Mesothelial cell of epicardium (in vitro differentiated cells): ENCODE data around the gene PPP1R3G. TPM values are rescaled to one million over a fixed set of nuclear protein-coding genes. Genes with fewer than 3 reads are reported as not detected.

Experiments
- DNase-seq, 2 experiments: peaks; one replicate each; pipeline ENCODE4 v3.0.0; 2021; ENCODE audit warnings: low spot score in 2 of 2; ENCODE audit not compliant: unreplicated experiment in 2 of 2
- H3K27ac Mint-ChIP-seq: 2 replicates; pipeline ENCODE4 v1.8.0; 2021; ENCODE audit warnings: mixed read lengths
- H3K27me3 Mint-ChIP-seq: 2 replicates; pipeline ENCODE4 v1.8.0; 2021; ENCODE audit warnings: low read depth, mixed read lengths
- H3K36me3 Mint-ChIP-seq: 2 replicates; pipeline ENCODE4 v1.8.0; 2021; ENCODE audit warnings: mixed read lengths
- H3K4me1 Mint-ChIP-seq: 2 replicates; pipeline ENCODE4 v1.8.0; 2021; ENCODE audit warnings: mixed read lengths
- H3K4me3 Mint-ChIP-seq: 2 replicates; pipeline ENCODE4 v1.8.0; 2021; ENCODE audit warnings: mild to moderate bottlenecking, moderate library complexity, mixed read lengths
- H3K9me3 Mint-ChIP-seq: 2 replicates; pipeline ENCODE4 v1.8.0; 2021; ENCODE audit warnings: mixed read lengths
- total RNA-seq: library from RNA; stranded (reverse); gene quantifications from 3 replicates; pipeline ENCODE4 v1.2.1, GENCODE V29; 2021
- TF ChIP-seq, protein P1 (sequence below): fragments of 200-600 bp; sonication (generic); IDR thresholded peaks from one replicate; pipeline ENCODE4 v1.5.0; 2021; ENCODE audit warnings: antibody characterized with exemption; ENCODE audit not compliant: unreplicated experiment

PPP1R3G gene
- total RNA-seq, 1 donor from 2014 or later: 1.1 TPM

DNA sequence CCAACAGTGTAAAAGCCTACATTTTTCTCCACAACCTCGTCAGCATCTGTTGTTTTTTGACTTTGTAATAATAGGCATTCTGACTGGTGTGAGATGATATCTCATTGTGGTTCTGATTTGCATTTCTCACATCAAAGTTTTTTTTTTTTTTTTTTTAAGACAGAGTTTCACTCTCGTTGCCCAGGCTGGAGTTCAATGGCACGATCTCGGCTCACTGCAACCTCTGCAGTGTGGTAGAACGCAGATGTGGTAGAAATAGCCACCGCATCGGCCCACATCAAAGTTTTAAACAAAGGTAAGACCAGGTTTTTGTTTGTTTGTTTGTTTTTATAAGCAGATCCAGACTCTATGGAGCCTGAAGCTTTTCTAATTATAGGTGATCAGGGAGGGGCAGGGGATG lies 12.7 kb upstream of the PPP1R3G start:
- no peaks in the 10 kb centered on the region for H3K27me3 Mint-ChIP-seq
- H3K4me1 Mint-ChIP-seq: no peaks in the 10 kb centered on the region
- DNase-seq: no peak

DNA sequence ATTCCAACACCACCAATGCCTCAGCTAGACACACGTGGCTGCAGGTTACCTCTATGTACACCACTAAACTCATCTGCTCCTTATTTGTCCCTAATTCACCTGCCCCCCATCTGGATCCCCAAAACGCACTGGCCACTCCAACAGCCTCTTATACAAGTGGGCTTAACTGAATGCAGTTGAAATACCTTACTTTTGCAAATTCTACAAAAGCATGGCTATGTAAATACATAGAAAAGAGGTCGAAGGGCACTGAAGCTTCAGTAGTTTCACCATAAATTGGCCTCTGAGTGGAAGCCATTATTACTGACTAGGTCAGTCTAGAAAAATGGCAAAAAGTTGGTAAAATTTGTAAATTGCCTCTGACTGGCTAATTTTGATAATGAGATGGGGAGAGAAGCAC lies 11.1 kb upstream of the PPP1R3G start:
- TF ChIP-seq, protein P1, sequence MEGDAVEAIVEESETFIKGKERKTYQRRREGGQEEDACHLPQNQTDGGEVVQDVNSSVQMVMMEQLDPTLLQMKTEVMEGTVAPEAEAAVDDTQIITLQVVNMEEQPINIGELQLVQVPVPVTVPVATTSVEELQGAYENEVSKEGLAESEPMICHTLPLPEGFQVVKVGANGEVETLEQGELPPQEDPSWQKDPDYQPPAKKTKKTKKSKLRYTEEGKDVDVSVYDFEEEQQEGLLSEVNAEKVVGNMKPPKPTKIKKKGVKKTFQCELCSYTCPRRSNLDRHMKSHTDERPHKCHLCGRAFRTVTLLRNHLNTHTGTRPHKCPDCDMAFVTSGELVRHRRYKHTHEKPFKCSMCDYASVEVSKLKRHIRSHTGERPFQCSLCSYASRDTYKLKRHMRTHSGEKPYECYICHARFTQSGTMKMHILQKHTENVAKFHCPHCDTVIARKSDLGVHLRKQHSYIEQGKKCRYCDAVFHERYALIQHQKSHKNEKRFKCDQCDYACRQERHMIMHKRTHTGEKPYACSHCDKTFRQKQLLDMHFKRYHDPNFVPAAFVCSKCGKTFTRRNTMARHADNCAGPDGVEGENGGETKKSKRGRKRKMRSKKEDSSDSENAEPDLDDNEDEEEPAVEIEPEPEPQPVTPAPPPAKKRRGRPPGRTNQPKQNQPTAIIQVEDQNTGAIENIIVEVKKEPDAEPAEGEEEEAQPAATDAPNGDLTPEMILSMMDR: no peak
- DNase-seq: no peak
- no peak overlapping the region for H3K4me3 Mint-ChIP-seq
- no peaks in the 10 kb centered on the region for H3K36me3 Mint-ChIP-seq
- no peaks in the 10 kb centered on the region for H3K27me3 Mint-ChIP-seq
- H3K9me3 Mint-ChIP-seq: peaks cover 2% of the 10 kb centered on the region
- no peaks in the 10 kb centered on the region for H3K4me1 Mint-ChIP-seq
- H3K27ac Mint-ChIP-seq: no peak overlapping the region

More for the DNA sequence above, 12.7 kb upstream of the PPP1R3G start:
- no peaks in the 10 kb centered on the region for H3K36me3 Mint-ChIP-seq
- no peak overlapping the region for H3K27ac Mint-ChIP-seq
- no peak overlapping the region for H3K4me3 Mint-ChIP-seq
- peaks cover under 1% of the 10 kb centered on the region for H3K9me3 Mint-ChIP-seq
- TF ChIP-seq, protein P1: no peak

DNA sequence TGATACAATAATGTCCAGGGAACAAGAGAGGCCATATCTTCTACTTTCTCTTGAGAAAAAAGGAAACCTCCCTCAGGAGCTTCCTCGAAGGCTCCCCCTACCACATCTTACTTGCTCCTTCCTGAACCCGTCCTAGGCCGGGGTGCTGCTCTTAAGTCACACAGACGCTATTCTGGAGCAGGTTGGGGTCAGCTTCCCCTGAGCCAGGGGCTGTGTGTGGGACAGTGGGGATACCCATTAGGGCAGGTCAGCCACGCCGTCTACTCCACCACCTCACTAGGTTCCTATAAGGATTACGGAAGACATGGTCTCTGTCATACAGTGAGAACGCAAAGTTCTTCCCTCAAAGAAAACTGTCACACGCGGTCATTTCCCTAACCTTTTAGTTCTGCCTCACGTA lies 8.2 kb upstream of the PPP1R3G start:
- TF ChIP-seq, protein P1: no peak
- H3K36me3 Mint-ChIP-seq: no peaks in the 10 kb centered on the region
- H3K4me1 Mint-ChIP-seq: no peaks in the 10 kb centered on the region
- no peak for DNase-seq
- peaks cover 11% of the 10 kb centered on the region for H3K9me3 Mint-ChIP-seq
- no peak overlapping the region for H3K27ac Mint-ChIP-seq
- H3K27me3 Mint-ChIP-seq: peaks cover 4% of the 10 kb centered on the region
- H3K4me3 Mint-ChIP-seq: no peak overlapping the region

DNA sequence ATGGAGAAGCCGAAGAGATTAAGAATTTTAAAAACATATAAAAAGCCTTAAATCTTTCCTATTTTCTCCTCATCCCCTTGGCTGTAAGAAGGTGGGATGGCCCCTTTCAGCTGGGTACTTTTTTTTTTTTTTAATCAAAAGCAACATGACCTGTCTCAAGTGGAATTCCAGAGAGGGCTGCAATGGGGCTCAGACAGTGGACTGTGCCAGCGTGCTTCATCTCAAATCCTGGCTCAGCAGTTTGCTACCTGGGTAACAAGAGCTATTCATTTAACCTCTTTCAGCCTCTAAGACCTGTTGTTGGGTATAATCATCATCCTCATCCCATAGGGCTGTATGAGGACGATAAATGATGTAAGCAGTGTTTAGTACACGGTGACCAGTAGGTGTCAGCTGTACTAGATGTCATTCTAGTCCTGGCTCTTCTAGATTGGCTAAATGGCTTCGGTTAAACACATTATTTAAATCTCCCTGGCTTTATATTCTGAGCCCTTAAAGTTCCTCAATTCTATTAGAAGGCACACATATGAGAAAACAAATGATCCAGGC lies 6.9 kb upstream of the PPP1R3G start:
- peaks cover 11% of the 10 kb centered on the region for H3K27me3 Mint-ChIP-seq
- peaks cover 11% of the 10 kb centered on the region for H3K9me3 Mint-ChIP-seq
- no peak overlapping the region for H3K4me3 Mint-ChIP-seq
- H3K36me3 Mint-ChIP-seq: no peaks in the 10 kb centered on the region
- DNase-seq: no peak
- peaks cover 6% of the 10 kb centered on the region for H3K4me1 Mint-ChIP-seq
- TF ChIP-seq, protein P1: no peak
- H3K27ac Mint-ChIP-seq: no peak overlapping the region

DNA sequence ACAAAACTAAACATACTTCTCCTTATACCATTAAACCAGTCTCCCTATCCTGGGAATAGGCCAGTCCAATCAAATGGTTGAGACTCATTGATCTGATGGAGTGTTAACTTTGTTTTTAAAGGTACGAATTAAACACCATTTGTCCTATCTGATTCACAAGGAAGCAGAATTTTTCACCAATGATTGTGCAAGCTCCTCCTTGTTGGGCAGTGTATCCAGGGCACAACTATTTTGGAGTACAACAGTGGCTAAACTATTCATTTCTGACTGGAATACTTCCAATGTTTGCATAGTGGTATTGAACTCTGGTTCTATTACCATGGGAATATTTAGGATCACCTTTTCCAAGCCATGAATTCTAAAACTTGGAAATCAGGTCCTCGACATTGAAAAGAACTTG lies 5.4 kb upstream of the PPP1R3G start:
- TF ChIP-seq, protein P1: no peak
- H3K27ac Mint-ChIP-seq: no peak overlapping the region
- H3K4me1 Mint-ChIP-seq: peaks cover 7% of the 10 kb centered on the region
- DNase-seq: no peak
- peaks cover 20% of the 10 kb centered on the region for H3K27me3 Mint-ChIP-seq
- H3K4me3 Mint-ChIP-seq: no peak overlapping the region
- no peaks in the 10 kb centered on the region for H3K36me3 Mint-ChIP-seq
- H3K9me3 Mint-ChIP-seq: peaks cover 11% of the 10 kb centered on the region

DNA sequence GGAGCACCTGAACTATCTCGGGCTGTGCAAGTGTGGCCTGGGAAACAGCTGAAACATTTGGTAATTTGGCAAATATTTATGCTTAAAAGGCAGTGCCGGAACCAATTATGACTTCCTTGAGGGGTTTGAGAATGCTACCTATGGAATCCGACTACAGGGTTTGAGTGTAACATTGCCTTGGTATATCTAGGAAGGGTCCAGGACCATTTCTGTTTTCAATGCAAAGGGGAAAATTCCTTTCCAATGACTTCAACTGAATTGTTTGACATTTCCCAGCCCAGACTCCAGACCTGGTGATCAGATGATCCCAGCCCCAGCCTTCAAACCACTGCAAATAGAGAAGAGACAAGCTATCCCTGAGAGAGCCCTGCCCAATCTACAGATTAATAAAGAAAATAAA lies 4.6 kb upstream of the PPP1R3G start:
- no peak overlapping the region for H3K27ac Mint-ChIP-seq
- TF ChIP-seq, protein P1: no peak
- DNase-seq: no peak
- H3K27me3 Mint-ChIP-seq: peaks cover 22% of the 10 kb centered on the region
- H3K4me1 Mint-ChIP-seq: peaks cover 9% of the 10 kb centered on the region
- no peaks in the 10 kb centered on the region for H3K36me3 Mint-ChIP-seq
- H3K4me3 Mint-ChIP-seq: no peak overlapping the region
- H3K9me3 Mint-ChIP-seq: peaks cover 11% of the 10 kb centered on the region
